SHP77 (cell line): ENCODE measurements around the gene AIF1L.
"Not testable (repeated sequence)": the region's sequence is repeated elsewhere in the genome, so short reads cannot be mapped to it uniquely, and the experiment has no call there.

ENCODE experiments used
- DNase-seq, 2 experiments: peaks; one replicate each; lab custom pipeline; 2025; lab: John Stamatoyannopoulos, UW

Gene AIF1L

DNA sequence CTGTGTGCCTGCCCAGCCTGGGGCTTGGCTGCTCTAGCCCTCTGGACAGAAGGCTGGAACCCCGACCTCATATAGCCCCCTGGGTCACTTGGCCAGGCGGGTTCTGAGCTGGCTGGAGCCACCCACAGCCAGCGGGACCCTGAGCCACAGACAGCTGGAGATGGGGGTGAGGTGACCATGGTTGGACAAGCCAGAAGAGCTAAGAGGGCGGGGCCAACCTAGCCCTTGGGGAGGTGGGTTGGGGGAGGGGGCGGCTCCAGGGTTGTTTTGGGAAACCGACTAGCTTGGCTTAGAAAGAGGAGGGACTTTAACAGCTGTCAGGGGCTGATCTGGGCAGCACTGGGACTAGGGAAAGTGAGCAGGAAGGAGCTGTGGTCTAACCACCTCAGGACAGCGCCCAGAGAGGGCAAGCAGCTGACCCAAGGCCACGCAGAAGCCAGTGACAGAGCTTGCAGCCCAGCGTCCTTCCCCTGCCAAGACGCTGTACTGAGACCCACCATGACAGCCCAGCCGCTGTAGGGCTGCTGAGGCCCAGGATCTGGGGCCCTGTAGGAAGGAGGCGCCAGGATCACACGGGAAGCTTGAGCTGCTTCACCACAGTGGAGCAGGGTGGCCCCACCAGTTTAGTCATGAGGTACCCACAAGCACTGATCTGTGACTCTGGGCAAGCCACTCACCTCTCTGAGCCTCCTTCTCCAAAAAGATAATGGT lies 2.2 kb downstream of the AIF1L start:
- no peak for DNase-seq

DNA sequence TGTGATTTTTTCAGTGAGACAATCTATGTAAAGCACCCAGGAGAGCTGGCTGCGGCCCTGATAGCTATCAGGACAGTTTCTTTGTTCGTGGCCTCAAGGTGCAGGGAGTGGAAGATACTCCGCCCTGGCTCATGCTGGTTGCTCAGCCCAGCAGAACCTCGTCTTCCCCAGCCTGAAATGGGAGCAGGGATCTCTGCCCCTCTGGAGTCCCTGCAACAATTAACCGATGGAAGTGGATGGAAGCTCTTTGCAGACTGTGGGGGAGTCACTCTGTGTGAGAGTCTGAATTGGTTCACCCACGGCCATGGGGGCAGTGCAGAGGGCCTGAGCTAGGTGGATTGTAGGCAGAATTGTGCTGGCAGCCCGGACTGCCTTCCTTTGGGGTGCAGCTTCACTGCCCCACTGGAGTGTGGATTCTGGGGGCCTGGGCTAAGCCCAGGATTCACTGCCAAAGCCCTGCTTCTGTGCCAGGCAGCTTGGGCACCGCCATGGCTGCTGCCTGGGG lies 2.8 kb downstream of the AIF1L start:
- DNase-seq = no peak

DNA sequence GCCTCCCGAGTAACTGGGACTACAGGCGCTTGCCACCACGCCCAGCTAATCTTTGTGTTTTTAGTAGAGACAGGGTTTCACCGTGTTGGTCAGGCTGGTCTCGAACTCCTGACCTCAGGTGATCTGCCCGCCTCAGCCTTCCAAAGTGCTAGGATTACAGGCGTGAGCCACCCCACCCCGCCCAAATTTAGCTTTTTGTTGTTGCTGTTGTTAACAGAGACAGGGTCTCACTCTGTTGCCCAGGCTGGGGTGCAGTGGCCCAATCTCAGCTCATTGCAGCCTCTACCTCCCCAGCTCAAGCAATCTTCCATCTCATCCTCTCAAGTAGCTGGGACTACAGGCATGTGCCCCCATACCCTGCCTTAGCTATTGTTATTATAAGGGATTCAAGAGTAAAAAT lies 3.5 kb downstream of the AIF1L start:
- not testable (repeated sequence) for DNase-seq

DNA sequence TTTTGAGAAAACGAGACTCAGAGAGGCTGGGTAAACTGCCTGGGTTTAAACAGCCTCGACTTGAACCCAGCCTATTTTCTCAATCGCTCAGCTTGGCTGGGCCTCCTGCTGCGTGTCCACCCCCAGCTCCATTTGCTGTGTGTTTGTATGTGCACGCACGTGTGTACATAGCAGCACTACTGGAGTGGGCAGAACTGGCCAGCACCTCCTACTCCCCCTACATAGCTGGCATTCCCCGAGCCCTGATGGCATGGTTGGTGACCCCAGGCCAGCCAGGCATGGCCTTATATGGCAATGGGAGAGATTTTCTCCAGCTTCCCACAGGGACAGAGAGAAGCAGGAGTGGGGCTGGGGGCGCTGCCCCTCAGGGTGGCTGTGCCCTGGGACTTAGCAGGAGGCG lies 4.1 kb downstream of the AIF1L start:
- no peak for DNase-seq

DNA sequence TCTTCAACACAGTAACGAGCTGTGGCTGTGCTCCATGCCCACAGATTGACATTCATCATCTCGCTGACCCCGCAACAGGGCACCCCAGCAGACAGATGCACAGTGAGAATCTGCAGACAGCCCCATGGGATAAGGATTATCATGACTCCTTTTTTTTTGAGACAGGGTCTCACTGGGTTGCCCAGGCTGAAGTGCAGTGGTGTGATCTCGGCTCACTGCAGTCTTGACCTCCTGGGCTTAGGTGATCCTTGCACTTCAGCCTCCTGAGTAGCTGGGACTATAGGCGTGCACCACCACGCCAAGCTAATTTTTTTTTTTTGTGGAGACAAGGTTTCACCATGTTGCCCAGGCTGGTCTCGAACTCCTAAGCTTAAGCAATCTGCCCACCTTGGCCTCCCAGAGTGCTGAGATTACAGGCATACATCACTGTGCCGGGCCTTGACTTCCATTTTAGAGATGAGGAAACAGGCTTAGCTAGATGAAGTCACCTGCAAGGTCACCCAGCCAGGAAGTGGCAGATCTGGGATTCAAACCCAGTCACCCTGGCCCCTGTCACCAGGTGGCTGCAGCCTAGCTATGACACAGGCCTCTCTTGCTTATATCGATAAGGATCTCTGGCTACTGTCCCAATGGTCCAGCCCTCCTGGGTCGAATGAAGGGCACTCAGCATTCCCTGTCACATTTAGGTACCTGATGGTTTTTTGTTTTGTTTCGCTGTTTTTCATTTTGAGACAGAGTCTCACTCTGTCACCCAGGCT lies 5.1 kb downstream of the AIF1L start:
- no peak for DNase-seq

DNA sequence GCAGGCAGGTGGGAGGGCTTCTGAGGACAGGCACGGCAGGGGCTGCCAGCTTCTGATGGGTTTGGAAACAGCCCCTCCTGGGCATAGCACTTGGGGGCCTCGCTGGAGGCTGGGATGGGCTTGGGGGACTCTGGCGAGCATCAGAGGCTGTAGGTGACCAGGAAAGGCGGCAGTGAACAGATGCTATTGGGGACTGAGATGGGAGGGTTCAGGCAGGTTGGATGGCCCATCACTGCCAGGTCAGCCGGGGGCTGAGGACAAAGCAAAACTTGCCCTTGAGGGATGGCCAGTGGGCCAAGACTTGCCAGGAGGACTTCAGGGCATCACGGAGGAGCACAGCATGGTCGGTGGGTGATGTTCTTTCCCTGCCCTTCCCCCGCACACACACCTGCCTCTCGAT lies 6.7 kb downstream of the AIF1L start:
- no peak for DNase-seq

DNA sequence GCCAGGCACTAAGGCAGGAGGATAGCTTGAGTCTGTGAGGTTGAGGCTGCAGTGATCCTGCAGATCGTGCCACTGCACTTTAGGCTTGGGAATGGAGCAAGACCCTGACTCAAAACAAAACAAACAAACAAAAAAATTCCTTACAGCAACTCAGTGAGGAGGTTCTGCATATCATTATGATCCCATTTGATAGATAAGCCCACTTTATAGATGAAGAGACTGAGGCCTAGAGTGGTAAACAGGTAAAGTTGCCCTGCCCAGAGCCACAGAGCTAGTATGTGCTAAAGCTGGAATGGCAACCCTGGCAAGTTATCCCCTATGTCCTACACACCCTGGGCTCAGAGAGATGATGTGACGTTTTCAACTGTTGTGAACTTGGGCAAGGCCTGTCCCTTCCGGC lies 7.2 kb downstream of the AIF1L start:
- DNase-seq = no peak

DNA sequence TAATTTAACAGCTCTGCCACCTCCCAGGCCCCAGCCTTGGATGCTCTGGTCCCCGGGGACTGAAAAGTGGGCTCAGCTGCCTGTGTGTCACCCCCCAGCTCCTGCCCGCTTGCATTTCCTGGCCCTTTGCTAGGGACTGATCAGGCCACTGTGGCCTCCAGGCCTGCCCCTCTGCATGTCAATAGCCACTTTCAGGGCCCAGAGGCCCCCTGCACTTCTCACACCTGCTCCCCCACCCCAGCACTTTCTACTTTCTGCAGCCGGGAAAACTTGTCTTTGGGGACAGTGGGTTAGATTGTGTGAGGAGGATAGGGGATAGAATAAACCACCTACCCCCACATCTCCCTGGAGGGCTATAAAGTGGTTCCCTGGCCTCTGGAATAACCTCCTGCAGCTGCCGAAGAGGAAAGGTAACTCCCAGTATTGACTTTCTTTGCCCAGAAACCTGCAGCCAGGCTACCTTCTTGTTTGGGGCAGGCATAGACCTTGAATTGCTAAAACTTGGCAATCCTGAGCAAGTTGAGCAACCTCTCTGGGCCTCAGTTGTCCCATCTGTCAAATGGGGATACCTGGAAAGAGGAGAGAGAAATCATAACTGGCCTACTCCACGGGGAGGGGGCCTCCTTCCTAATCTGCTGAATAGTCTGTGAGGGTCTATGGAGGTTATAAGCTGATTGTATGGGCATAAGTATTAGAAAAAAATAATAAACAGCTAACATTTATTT lies 7.8 kb downstream of the AIF1L start:
- DNase-seq = no peak

DNA sequence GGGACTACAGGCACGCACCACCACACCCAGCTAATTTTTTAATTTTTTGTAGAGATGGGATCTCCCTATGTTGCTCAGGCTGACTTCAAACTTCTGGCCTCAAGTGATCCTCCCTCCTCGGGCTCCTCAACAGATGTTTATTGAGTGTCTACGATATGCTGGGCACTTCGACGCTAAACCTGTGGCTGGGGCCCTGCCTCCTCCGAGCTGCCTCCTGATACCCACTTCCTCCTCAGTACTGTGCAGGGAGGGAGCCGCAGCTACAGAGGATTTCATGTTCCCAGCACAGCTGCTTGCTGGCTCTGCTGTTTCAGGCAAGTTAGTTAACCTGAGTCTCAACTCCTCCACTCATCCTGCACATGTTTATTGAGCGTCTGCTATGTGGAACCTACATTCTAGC lies 9.6 kb downstream of the AIF1L start:
- no peak for DNase-seq

DNA sequence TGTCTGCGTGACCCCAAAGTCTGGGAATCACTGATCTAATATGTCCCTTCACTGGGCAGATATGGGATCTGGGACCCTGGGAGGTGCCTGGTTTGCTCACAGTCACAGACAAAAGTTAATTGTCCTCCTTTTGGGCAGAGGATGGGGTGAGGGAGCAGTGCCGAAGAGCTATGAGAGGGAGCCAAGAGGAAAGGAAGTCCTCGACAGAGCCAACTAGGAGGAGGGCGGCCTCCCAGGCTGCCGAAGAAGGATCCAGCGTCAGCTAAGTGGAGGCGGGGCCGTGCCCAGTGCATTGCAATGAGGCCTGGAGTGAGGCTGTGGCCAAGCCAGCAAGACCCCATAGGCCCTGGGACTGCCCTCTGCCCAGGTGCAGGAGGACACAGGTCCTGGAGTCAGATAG lies 11.4 kb downstream of the AIF1L start:
- no peak for DNase-seq

DNA sequence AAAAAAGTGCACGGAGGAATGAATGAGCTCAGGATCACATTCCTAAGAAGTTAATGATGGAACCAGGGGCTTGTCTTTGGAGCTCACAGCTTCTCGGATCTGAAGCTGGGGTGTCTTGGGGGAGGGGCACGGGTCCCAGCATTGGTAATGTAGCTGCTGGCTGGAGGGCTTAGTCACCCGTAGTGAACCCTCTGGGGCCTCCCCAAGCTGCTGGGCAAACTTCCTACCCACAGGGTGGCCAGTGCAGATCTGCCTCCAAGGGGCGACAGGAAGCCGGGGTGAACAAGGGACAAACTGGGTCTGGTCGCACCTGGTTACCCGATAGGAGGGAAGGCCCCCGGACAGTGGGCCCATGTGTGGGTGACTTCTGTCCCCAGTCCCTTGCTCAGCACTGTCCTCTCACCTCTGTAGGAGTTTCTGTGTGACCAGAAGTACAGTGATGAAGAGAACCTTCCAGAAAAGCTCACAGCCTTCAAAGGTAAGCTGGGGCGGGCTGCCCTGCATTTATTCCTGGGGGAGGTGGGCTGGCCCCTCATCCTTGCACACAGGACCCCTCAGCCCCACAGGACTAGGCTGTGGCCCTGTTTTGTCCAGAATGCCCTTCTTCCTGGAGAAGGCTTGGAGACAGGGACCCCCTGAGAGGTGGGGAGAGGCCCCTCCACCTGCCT lies 15.0 kb downstream of the AIF1L start:
- no peak for DNase-seq

DNA sequence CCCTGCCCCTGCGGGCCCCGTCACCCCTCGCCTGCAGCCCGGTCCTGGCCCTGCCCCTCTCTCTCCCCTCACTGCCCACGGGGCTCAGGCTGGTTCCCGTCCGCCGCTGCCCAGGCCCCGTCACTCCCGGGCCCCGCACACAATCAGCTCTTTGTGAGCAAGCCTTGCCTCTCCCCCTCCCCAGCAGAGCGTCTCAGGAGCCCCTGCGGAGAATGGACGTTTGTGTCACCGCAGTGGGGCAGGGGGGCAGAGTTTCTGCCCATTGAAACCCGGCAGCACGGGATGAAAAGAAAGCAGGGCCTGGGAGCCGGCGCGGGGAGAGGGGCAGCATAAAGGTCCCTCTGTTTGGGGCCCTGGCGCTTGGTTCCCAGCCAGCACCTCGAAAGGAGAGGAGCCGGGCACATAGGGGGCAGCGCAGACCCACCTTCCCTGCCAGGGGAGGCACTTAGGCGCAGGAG lies 15.6 kb downstream of the AIF1L start:
- no peak for DNase-seq

DNA sequence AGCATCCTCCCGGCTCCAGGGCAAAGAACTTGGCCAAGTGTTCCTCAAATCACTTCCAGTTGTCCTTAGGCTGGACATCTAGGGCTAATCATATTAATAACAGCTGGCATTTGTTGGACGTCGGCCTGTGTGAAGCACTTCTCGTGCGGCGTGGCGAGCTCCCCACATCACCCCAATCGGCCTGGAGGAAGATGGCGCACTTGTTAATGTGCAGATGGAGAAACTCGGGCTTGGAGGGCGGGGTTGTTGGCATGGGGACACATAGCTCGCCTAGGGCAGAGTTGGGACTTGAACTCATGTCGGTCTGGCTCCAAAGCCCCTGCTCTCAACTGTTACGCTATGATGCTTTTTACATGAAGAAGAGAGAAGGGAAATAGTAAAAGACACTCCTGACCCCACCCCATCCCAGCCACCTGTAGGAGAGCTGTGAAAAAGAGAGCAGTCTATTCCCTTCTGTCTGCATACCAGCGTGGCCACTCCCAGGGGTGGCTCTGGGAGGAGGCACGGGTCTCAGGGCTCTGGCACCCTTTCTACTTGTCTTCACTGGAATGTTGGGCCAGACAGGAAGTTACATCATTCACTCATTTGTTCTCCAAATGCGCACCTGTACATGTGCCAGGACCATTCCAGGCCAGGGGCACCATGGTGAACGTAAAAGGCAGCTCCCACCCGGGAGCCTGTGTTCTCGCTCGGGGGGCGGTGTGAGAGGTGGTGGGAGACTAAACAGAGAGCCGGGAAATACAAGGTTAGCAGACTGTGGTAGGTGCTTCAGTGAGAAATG lies 16.2 kb downstream of the AIF1L start:
- no peak for DNase-seq

DNA sequence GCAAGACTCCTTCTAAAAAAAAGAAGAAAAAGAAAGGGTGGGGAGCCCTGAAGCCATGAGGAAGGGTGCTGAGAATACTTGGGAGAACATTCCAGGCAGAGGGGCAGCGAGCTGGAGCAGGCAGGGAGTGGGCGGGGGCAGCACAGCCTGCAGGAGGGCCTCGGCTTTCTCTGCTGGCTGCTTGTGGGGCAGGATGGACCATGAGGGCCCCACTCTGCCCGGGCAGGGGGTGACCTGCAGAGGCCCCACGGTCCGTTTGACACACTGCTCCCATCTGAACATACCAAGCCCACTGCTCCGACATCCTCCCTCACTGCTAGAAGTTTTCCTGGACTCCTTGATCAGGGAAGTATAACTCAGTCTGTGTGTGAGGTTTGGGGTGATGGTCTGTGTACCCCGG lies 17.3 kb downstream of the AIF1L start:
- no peak for DNase-seq

DNA sequence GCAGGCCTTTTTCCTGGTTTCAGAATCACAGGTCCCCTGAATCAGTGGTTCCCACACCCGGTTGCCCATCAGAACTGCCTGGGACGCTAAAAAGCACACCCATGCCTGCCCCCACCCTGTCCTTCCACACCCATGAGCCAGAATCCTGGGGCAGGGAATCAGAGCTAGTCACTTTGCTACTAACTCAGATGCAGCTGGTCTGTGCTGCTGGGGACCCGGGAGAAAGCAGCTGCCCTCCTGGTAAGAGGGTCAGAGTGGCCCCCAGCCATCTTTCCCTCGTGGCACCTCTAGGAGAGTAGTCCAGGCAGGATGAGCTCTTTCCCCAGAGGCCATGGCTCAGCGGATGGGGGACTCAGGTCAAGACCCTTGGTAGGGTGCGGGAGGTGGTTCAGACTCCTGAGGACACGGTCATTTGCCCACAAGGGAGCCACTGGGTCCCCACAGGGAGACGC lies 17.8 kb downstream of the AIF1L start:
- DNase-seq = no peak

DNA sequence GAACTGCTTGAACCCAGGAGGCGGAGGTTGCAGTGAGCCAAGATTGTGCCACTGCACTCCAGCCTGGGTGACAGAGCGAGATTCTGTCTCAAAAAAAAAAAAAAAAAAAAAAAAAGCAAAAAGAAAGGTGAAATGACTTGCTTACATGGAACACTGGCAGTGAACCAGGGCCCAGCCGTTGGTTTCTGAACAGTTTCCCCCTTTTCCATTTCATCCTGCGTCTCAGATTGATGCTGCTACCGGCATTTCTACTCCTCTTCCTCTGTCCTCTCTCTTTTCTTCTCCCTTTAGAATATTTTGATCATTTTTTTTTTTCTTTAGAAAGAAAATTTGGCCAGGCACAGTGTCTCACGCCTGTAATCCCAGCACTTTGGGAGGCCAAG lies 19.0 kb downstream of the AIF1L start:
- DNase-seq = not testable (repeated sequence)

DNA sequence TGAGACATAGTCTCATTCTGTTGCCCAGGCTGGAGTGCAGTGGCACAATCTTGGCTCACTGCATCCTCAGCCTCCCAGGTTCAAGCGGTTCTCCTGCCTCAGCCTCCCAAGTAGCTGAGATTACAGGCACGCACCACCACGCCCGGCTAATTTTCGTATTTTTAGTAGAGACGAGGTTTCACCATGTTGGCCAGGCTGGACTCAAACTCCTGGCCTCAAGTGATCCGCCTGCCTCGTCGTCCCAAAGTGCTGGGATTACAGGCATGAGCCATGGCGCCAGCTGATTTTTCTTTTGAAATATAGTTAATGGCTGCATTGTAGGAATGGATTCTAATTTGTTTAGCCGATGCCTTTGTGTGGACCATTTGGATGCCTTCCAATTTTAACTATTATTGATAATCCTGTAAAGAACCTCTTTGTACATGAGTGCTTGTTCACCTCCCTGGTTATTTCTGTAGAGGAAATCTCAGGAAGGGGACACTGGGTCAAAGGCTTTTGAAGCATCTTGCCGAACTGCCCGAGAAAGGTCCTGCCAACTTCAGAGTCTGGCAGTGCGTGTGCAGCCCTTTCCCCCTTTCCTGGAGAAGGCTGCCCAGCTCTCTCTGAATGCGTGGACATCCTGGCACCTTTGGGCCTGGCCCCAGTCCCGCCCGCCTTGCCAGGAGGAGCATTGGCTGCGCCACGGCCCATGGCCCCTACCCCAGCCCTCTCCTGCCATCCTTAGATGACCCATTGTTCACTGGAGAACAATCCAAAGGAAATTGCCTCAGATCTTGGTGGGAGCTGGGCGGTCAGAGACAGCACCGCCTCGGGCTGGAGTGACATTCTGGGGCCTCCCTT lies 20.2 kb downstream of the AIF1L start:
- DNase-seq = no peak

DNA sequence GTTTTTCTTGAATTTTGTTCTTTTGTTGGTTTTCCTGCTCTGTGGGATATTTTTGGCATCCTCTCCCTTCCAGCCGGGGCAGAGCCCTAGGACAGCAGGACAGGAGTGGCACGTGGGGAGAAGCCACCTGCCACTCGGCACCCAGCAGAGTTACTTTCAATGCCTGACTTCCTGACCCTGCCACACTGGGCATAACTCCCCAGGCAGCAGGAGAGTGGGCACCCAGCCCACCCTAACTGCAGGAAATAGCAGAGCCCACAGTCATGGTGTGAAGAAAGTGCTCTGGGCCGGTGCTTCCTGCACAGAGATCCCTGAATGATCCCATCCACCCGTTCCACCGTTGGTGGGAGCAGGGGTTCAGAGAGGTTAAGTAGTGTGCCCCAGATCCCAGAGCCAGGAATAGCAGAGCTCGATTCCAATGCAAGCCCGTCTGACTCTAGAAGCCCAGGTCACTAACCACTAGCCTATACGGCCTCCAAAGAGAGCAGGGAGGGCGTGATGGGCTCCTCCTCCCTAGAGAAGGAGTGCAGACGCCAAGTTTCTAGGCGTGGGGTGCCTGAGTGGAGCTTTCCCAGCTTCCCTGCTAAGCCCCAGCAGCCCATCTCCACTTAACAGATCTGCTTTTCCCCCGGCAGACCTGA lies 20.9 kb downstream of the AIF1L start:
- no peak for DNase-seq

DNA sequence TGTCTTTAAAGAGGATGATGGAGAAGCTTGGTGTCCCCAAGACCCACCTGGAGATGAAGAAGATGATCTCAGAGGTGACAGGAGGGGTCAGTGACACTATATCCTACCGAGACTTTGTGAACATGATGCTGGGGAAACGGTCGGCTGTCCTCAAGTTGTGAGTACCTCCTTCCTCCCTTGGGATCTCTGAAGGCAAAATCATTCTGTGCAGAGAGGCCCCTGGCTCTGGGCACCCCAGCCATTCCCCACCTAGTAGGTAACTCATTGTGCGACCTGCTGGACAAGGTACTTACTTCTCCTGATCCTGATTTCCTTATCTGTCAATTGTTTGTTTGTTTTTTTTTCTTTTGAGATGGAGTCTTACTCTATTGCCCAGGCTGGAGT lies 21.4 kb downstream of the AIF1L start:
- DNase-seq = no peak

DNA sequence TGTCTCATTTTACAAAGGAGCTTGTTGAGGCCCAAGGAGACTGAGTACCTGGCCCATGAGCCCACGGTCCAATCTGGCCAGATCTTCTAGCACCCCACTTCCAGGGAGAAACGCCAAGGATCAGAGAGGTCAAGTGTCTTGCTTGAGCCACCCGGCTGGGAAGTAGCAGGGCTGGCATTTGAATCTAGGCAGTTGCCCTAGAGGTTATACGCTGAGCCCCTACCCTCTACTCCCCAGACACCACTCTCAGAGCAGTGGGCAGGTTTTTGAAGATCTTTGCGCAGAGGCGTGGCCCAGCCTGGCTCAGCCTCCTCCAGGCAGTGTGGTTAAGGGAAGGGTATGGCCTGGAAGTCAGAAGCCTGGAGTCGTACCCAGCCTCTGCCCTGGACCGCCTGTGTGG lies 23.3 kb downstream of the AIF1L start:
- DNase-seq = no peak
